Breast epithelium (tissue), 3 donors: ENCODE results near the gene ABHD16A.

ENCODE experiments used
- CTCF ChIP-seq, 3 donors: fragments of 450-650 bp; IDR thresholded peaks; one replicate each; pipeline ENCODE4 v1.5.1; 2016 to 2017; ENCODE audit warnings: antibody characterized with exemption in 3 of 3, mild to moderate bottlenecking in 3 of 3, moderate library complexity in 3 of 3
- POLR2A ChIP-seq: fragments of 450-650 bp; IDR thresholded peaks from one replicate; pipeline ENCODE4 v1.6.1; 2016; ENCODE audit warnings: antibody characterized with exemption, mild to moderate bottlenecking, moderate library complexity

- no peak for TF ChIP-seq CTCF (IDR thresholded peaks at IDR 0.05)
- no peak for TF ChIP-seq POLR2A
Measured at GRCh38 chr6:31701666-31702404, 1.3 kb downstream of the ABHD16A start.
